Caco-2 (cell line): ENCODE data around the gene ACY1. TPM values are rescaled to one million over a fixed set of nuclear protein-coding genes. Genes with fewer than 3 reads are reported as not detected.

Source experiments
- BruUV-seq: library from RNA; stranded (reverse); fragments of 400-500 nt; replicated peaks from 2 replicates; lab custom pipeline; 2021; lab: Mats Ljungman, UMichigan
- CTCF ChIA-PET: fragments of 300-600 bp; sonication (Branson Sonifier 250); formaldehyde crosslinking; loops from one replicate; lab custom pipeline; 2022; ENCODE audit warnings: antibody characterized with exemption; lab: Charles Lee
- POLR2A ChIA-PET: fragments of 300-600 bp; sonication (Branson Sonifier 250); formaldehyde crosslinking; loops from one replicate; lab custom pipeline; 2022; ENCODE audit warnings: antibody characterized with exemption; lab: Charles Lee
- DNase-seq, 2 experiments: peaks; one replicate each; pipeline versions ENCODE4 v3.0.0 to v3.0.0-alpha.2; 2020 to 2022
- H3K27me3 ChIP-seq: replicated peaks from 2 replicates; pipeline ENCODE4 v1.6.0; 2011; ENCODE audit warnings: low read length; ENCODE audit not compliant: control insufficient read depth, insufficient read depth
- H3K36me3 ChIP-seq: 2 replicates; pipeline ENCODE4 v1.5.1; 2011; ENCODE audit warnings: low read length; ENCODE audit not compliant: control insufficient read depth, insufficient read depth
- H3K4me1 ChIP-seq: fragments of 250-450 bp; sonication (Bioruptor Pico); 2 replicates; pipeline ENCODE4 v1.5.1; 2020; ENCODE audit warnings: mild to moderate bottlenecking
- H3K4me3 ChIP-seq: 2 replicates; pipeline ENCODE4 v1.5.1; 2011; ENCODE audit warnings: low read depth, mild to moderate bottlenecking, control low read depth, low read length
- H3K9me3 ChIP-seq: fragments of 250-450 bp; sonication (Bioruptor Pico); 2 replicates; pipeline ENCODE4 v1.5.1; 2020; ENCODE audit warnings: mild to moderate bottlenecking, moderate library complexity
- H3K27ac Mint-ChIP-seq: one replicate; pipeline ENCODE4 v1.8.0; 2022; ENCODE audit warnings: mixed read lengths; ENCODE audit not compliant: unreplicated experiment
- H3K27me3 Mint-ChIP-seq: one replicate; pipeline ENCODE4 v1.8.0; 2022; ENCODE audit warnings: mixed read lengths; ENCODE audit not compliant: insufficient read depth, unreplicated experiment
- H3K36me3 Mint-ChIP-seq: one replicate; pipeline ENCODE4 v1.8.0; 2022; ENCODE audit warnings: mild to moderate bottlenecking, mixed read lengths; ENCODE audit not compliant: insufficient read depth, unreplicated experiment
- H3K4me1 Mint-ChIP-seq: one replicate; pipeline ENCODE4 v1.8.0; 2022; ENCODE audit warnings: low read depth, mixed read lengths; ENCODE audit not compliant: unreplicated experiment
- H3K4me3 Mint-ChIP-seq: one replicate; pipeline ENCODE4 v1.8.0; 2022; ENCODE audit warnings: mild to moderate bottlenecking, moderate library complexity, mixed read lengths; ENCODE audit not compliant: unreplicated experiment
- H3K9me3 Mint-ChIP-seq: one replicate; pipeline ENCODE4 v1.8.0; 2022; ENCODE audit warnings: mixed read lengths; ENCODE audit not compliant: unreplicated experiment
- CTCF ChIP-seq, 2 experiments: fragments of 200-600 bp in 1 of 2; IDR thresholded peaks; 1 replicate in 1 of 2; 2 replicates in 1 of 2; pipeline versions ENCODE4 v1.5.1 to v1.8.0; 2011 to 2022; ENCODE audit warnings: antibody characterized with exemption in 1 of 2, control low read depth in 1 of 2, inconsistent platforms in 1 of 2, low read depth in 1 of 2, low read length in 1 of 2, mild to moderate bottlenecking in 1 of 2, moderate library complexity in 1 of 2; ENCODE audit not compliant: insufficient read depth in 1 of 2, severe bottlenecking in 1 of 2, unreplicated experiment in 1 of 2
- intact Hi-C: fragments of 100-400 bp; cut with micrococcal nuclease; formaldehyde crosslinking; loops from one replicate; pipeline ENCODE4 v1.10.0; 2022; ENCODE audit not compliant: unreplicated experiment
- total RNA-seq: library from RNA; stranded (reverse); gene quantifications from 2 replicates; pipeline ENCODE4 v1.2.3, GENCODE V29; 2022

Gene ACY1
- total RNA-seq, 1 experiment from 2014 or later: 62.4 TPM

GRCh38 chr3:52017586-52017985, 34.3 kb downstream of the ACY1 start:
- H3K36me3 ChIP-seq: no peaks in the 10 kb centered on the region
- H3K27me3 ChIP-seq: no peaks in the 10 kb centered on the region
- H3K9me3 Mint-ChIP-seq: no peaks in the 10 kb centered on the region
- H3K36me3 Mint-ChIP-seq: no peaks in the 10 kb centered on the region
- H3K27ac Mint-ChIP-seq: no peak overlapping the region
- no TSS peak for BruUV-seq
- no peak overlapping the region for H3K4me3 Mint-ChIP-seq
- no peaks in the 10 kb centered on the region for H3K4me1 ChIP-seq
- no peaks in the 10 kb centered on the region for H3K27me3 Mint-ChIP-seq
- no peak overlapping the region for H3K4me3 ChIP-seq
- H3K4me1 Mint-ChIP-seq: no peaks in the 10 kb centered on the region
- ChIA-PET POLR2A (no interaction called here), CTCF (no interaction called here)
- no peak for TF ChIP-seq CTCF (IDR thresholded peaks at IDR 0.05; ENCODE audit: insufficient read depth in 1 of 2, low read depth in 1 of 2, low read length in 1 of 2, severe bottlenecking in 1 of 2, unreplicated experiment in 1 of 2)
- intact Hi-C loops: no loop called here
- no peak for DNase-seq
- H3K9me3 ChIP-seq: no peaks in the 10 kb centered on the region

- no peaks in the 10 kb centered on the region for H3K4me1 ChIP-seq
- CTCF ChIA-PET: no interaction called here
- Mint-ChIP-seq H3K27me3 (no peaks in the 10 kb centered on the region), H3K4me1 (no peaks in the 10 kb centered on the region), H3K36me3 (no peaks in the 10 kb centered on the region), H3K27ac (no peak overlapping the region), H3K9me3 (no peaks in the 10 kb centered on the region), H3K4me3 (no peak overlapping the region)
- no peaks in the 10 kb centered on the region for H3K9me3 ChIP-seq
- no peak for DNase-seq
- POLR2A ChIA-PET: no interaction called here
- no peaks in the 10 kb centered on the region for H3K36me3 ChIP-seq
- no peak overlapping the region for H3K4me3 ChIP-seq
- no peaks in the 10 kb centered on the region for H3K27me3 ChIP-seq
- intact Hi-C loops: no loop called here
- no TSS peak for BruUV-seq
- no peak for TF ChIP-seq CTCF (IDR thresholded peaks at IDR 0.05; ENCODE audit: insufficient read depth in 1 of 2, low read depth in 1 of 2, low read length in 1 of 2, severe bottlenecking in 1 of 2, unreplicated experiment in 1 of 2)
Measured at GRCh38 chr3:52018319-52019000, 35.1 kb downstream of the ACY1 start.

GRCh38 chr3:52019352-52020080, 36.2 kb downstream of the ACY1 start:
- Histone ChIP-seq H3K9me3 (no peaks in the 10 kb centered on the region), H3K36me3 (no peaks in the 10 kb centered on the region), H3K4me1 (no peaks in the 10 kb centered on the region), H3K27me3 (no peaks in the 10 kb centered on the region), H3K4me3 (no peak overlapping the region)
- no peak for TF ChIP-seq CTCF (IDR thresholded peaks at IDR 0.05; ENCODE audit: insufficient read depth in 1 of 2, low read depth in 1 of 2, low read length in 1 of 2, severe bottlenecking in 1 of 2, unreplicated experiment in 1 of 2)
- intact Hi-C loops: no loop called here
- Mint-ChIP-seq H3K36me3 (no peaks in the 10 kb centered on the region), H3K9me3 (no peaks in the 10 kb centered on the region), H3K27ac (no peak overlapping the region), H3K27me3 (no peaks in the 10 kb centered on the region), H3K4me1 (no peaks in the 10 kb centered on the region), H3K4me3 (no peak overlapping the region)
- POLR2A ChIA-PET: no interaction called here
- DNase-seq: no peak
- BruUV-seq: no TSS peak
- CTCF ChIA-PET: no interaction called here
